Measurements from ENCODE around the gene COP1. TPM values are rescaled to one million over a fixed set of nuclear protein-coding genes. Genes with fewer than 3 reads are reported as not detected.
"Not testable (repeated sequence)": the region's sequence is repeated elsewhere in the genome, so short reads cannot be mapped to it uniquely, and the experiment has no call there.

COP1 gene
- total and polyA plus RNA-seq, 2 of the 13 experiments (the other 11 are each of a cell fraction or from before 2014, with no cell fraction given) = 20.5 to 51.3 TPM

DNA sequence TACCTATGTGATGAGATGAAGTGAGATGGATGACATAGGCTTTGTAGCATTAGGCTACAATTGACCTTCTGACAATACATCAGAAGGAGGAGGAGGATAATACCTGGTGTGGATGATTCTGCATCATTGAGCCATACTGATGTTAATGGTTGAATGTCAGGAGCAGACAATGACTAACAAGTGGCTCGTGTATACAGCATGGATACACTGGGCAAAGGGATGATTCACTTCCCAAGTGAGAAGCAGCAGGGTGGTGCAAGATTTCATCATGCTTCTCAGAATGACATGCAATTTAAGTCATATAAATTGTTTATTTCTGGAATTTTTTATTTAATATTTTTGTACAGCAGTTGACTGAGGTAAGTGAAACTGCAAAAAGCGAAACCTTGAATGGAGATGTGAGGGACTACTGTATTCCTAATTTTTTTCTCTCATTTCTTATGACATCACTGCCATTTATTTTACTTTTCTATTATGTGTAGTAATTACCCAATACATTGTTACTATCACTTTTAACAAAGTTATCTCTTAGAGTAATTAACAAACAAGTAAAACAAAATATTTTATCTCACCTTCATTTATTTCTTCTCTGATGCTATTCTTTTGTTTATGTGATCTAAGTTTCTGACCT is 34.4 kb upstream of the COP1 start:
- 4% methylated on average over 2 of the region's 2 CpGs for WGBS (ENCODE audit: low lambda C conversion rate)
- Histone ChIP-seq H2AFZ (ENCODE audit: low read length) (no peak overlapping the region), H3K79me2 (ENCODE audit: insufficient read depth, low read length) (no peaks in the 10 kb centered on the region), H3K4me2 (ENCODE audit: low read depth, low read length) (0 out of 2 replicates have a peak overlapping the region, but pooled peaks have one; percentile 12), H4K20me1 (ENCODE audit: insufficient read depth, low read length) (no peaks in the 10 kb centered on the region), H3K9me3 (ENCODE audit: low read length) (no peaks in the 10 kb centered on the region), H3K27me3 (ENCODE audit: control insufficient read depth in 1 of 2, insufficient read depth in 2 of 2, low read length in 2 of 2) (no peaks in the 10 kb centered on the region), H3K4me1 (ENCODE audit: insufficient read depth, low read length) (no peaks in the 10 kb centered on the region), H3K4me3 (replicated peaks in 1 of 3; ENCODE audit: insufficient read depth in 1 of 3, low read depth in 2 of 3, low read length in 3 of 3) (no peak overlapping the region), H3K36me3 (replicated peaks in 1 of 2; ENCODE audit: control insufficient read depth in 1 of 2, insufficient read depth in 2 of 2, low read length in 2 of 2) (no peaks in the 10 kb centered on the region), H3K9ac (ENCODE audit: insufficient read depth, low read depth, low read length) (no peak overlapping the region), H3K27ac (ENCODE audit: extremely low read length, insufficient read depth, low read length) (no peak overlapping the region)
- BruUV-seq (replicated peaks) = no TSS peak
- in situ Hi-C loops (cut with HindIII; ENCODE audit: extremely low pct_ligation_motif_present, low pct_unique_long_range_greater_than_20kb) (no loop called here), intact Hi-C loops (cut with micrococcal nuclease; ENCODE audit: unreplicated experiment) (no loop called here)
- ATAC-seq (no peak; the same call in 2 of the 3 replicates), DNase-seq (ENCODE audit: low spot score) (no peak), FAIRE-seq (no peak)
- POLR2A ChIA-PET = no interaction called here
- CTCF ChIA-PET (ENCODE audit: low intra/inter-chr PET ratio, low total read pairs) = no interaction called here
- 0 out of 2 replicates have a peak, but pooled peaks have one; percentile 23 for TF ChIP-seq CEBPB (IDR thresholded peaks at IDR 0.05; ENCODE audit: borderline replicate concordance, low read depth, low read length)
- TF ChIP-seq PRMT3 (CRISPR knock-in tag; IDR thresholded peaks at IDR 0.05; ENCODE audit: borderline replicate concordance, low read depth) = no peak
- peak; percentile 22; the same call in 1 of the 2 replicates for TF ChIP-seq CEBPG (CRISPR knock-in tag; IDR thresholded peaks at IDR 0.05)
- peak; percentile 17; the same call in 1 of the 2 replicates for TF ChIP-seq ATF7 (IDR thresholded peaks at IDR 0.05)
- no peak for TF ChIP-seq ATF7 (CRISPR knock-in tag; IDR thresholded peaks at IDR 0.05)
- no peak for TF ChIP-seq ZNF556 (CRISPR knock-in tag; IDR thresholded peaks at IDR 0.05; ENCODE audit: borderline replicate concordance)
- TF ChIP-seq FOSL2 (CRISPR knock-in tag; IDR thresholded peaks at IDR 0.05) = peak; percentile 88
- no peak for TF ChIP-seq TOE1 (CRISPR knock-in tag; IDR thresholded peaks at IDR 0.05)
- no peak for TF ChIP-seq ZNF30 (CRISPR knock-in tag; IDR thresholded peaks at IDR 0.05)
- no peak for TF ChIP-seq ZNF607 (CRISPR knock-in tag; IDR thresholded peaks at IDR 0.05; ENCODE audit: borderline replicate concordance)
- TF ChIP-seq, protein P1, sequence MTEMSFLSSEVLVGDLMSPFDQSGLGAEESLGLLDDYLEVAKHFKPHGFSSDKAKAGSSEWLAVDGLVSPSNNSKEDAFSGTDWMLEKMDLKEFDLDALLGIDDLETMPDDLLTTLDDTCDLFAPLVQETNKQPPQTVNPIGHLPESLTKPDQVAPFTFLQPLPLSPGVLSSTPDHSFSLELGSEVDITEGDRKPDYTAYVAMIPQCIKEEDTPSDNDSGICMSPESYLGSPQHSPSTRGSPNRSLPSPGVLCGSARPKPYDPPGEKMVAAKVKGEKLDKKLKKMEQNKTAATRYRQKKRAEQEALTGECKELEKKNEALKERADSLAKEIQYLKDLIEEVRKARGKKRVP (CRISPR knock-in tag; IDR thresholded peaks at IDR 0.05) = peak in 1 of 2 experiments; percentile 97; a peak in 2 of 4 replicates

- BruUV-seq (replicated peaks); DNase-seq (ENCODE audit: low spot score); H4K20me1 ChIP-seq (ENCODE audit: insufficient read depth, low read length); ATAC-seq; POLR2A ChIA-PET; CTCF ChIA-PET (ENCODE audit: low intra/inter-chr PET ratio, low total read pairs); H3K27me3 ChIP-seq (ENCODE audit: control insufficient read depth in 1 of 2, insufficient read depth in 2 of 2, low read length in 2 of 2); H3K27ac ChIP-seq (ENCODE audit: extremely low read length, insufficient read depth, low read length); H3K36me3 ChIP-seq (replicated peaks in 1 of 2; ENCODE audit: control insufficient read depth in 1 of 2, insufficient read depth in 2 of 2, low read length in 2 of 2); H3K4me2 ChIP-seq (ENCODE audit: low read depth, low read length); H3K79me2 ChIP-seq (ENCODE audit: insufficient read depth, low read length); H3K9me3 ChIP-seq (ENCODE audit: low read length); in situ Hi-C loops (cut with HindIII; ENCODE audit: extremely low pct_ligation_motif_present, low pct_unique_long_range_greater_than_20kb); H3K9ac ChIP-seq (ENCODE audit: insufficient read depth, low read depth, low read length); FAIRE-seq; intact Hi-C loops (cut with micrococcal nuclease; ENCODE audit: unreplicated experiment); H3K4me1 ChIP-seq (ENCODE audit: insufficient read depth, low read length); H3K4me3 ChIP-seq (replicated peaks in 1 of 3; ENCODE audit: insufficient read depth in 1 of 3, low read depth in 2 of 3, low read length in 3 of 3); H2AFZ ChIP-seq (ENCODE audit: low read length): not testable (repeated sequence)
- WGBS (ENCODE audit: low lambda C conversion rate) = 0% methylated on average over 3 of the region's 3 CpGs
Observed at GRCh38 chr1:176233657-176234056, 26.6 kb upstream of the COP1 start.

All from HepG2 (cell line).